GM12864 (cell line): Measurements from ENCODE around the gene PTGR3.

Experiments
- DNase-seq: peaks from one replicate; pipeline ENCODE4 v3.0.0-alpha.2; 2011; ENCODE audit warnings: low read depth
- H3K4me3 ChIP-seq: 2 replicates; pipeline ENCODE4 v1.5.1; 2011; ENCODE audit warnings: mild to moderate bottlenecking, low read depth, low read length, control low read depth
- CTCF ChIP-seq: IDR thresholded peaks from 2 replicates; pipeline ENCODE4 v1.5.1; 2011; ENCODE audit warnings: low read depth, mild to moderate bottlenecking, moderate library complexity, low read length, control low read depth, inconsistent platforms; ENCODE audit errors: missing control alignments

The PTGR3 gene

GRCh38 chr18:75215663-75216062 lies 6.7 kb upstream of the PTGR3 start:
- no peak overlapping the region for H3K4me3 ChIP-seq
- no peak for TF ChIP-seq CTCF
- no peak for DNase-seq

- TF ChIP-seq CTCF: no peak
- DNase-seq: no peak
- no peak overlapping the region for H3K4me3 ChIP-seq
These were observed 6.0 kb upstream of the PTGR3 start for GRCh38 chr18:75214766-75215510.

- no peak for DNase-seq
- no peak overlapping the region for H3K4me3 ChIP-seq
- TF ChIP-seq CTCF: no peak
These were observed 5.4 kb upstream of the PTGR3 start for GRCh38 chr18:75214332-75214690.

DNA sequence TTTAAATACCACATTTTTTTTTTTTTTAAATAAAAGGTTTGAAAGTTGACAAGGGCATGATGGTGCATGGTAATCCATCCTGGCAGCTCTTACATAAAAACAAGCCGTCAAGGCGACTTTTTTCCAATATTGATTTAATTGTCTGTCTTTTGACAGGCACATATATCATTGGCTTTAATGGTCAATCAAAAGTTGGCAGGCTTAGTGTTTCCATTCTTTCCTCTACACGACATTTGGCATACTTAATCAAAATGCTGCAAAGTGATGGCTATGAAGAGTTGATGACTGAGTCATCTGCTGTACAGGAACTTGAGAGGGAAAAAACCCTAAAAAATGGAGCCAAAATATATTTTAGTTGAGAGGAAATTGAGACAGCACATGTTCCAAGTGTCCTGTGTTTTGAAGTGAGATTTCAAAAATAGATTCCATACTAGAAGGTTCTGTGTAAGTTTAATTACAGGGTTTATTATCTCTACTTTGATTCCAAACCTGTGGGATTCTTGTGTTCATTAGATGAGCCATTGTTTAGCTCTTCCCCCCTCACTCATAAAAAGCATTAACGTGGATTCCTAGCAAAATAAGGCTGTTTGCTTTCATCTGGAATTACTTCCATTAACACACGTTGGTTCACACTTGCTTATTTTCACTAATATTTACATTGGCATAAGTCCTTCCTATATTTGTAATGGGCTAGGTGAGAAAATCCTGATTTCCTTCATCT lies 4.8 kb upstream of the PTGR3 start:
- no peak overlapping the region for H3K4me3 ChIP-seq
- no peak for DNase-seq
- no peak for TF ChIP-seq CTCF

GRCh38 chr18:75212751-75213090 lies 3.8 kb upstream of the PTGR3 start:
- no peak for DNase-seq
- H3K4me3 ChIP-seq: no peak overlapping the region; the same call in 1 of the 2 replicates
- no peak for TF ChIP-seq CTCF

DNA sequence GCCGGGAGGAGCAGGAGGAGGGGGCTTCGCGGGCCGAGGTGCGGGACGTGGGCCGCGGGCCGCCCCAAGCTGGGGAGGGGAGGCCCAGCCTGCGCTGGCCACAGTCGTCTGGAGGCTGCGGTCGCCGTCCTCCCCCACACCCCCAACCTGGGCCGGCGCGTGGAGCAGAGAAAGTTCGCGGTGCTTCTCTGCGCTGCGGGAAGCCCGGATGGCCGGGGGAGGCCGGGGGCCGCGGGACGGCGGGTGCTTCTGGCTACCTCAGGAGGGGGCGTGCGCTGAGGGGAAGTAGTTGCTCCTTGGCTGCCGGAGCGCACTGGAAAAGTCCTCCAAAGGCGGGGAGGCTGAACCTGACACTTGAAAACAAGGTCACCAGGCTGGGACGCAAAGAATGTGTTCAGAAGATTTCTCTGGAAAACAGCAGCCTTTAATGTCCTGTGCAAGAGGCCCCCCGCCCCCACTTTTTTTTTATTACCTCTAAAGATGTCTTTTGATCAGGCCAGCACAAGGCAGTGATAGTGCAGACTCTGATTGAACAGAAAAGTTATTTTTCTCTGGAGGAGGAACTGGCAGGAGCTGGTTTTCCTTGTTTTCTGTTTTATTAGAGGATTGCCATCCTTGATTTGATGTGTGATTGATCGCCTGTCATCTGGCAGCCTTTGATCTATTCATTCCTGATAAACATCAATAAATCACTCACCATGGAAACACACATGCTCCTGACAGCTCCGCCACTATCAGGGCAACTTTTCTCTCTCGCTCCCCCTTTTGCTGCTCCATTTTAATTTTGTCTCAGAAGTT lies 3.2 kb upstream of the PTGR3 start:
- no peak for DNase-seq
- peak overlapping the region; percentile 64 for H3K4me3 ChIP-seq
- TF ChIP-seq CTCF: no peak
